Neural crest cell (in vitro differentiated cells): ENCODE results near the gene SLC11A1. TPM values are rescaled to one million over a fixed set of nuclear protein-coding genes. Genes with fewer than 3 reads are reported as not detected.
A peak's percentile ranks its signal among the peaks of the same experiment; 100 is the strongest.

Experiments used
- DNase-seq: peaks from one replicate; pipeline ENCODE4 v3.0.0; 2021; ENCODE audit warnings: low read depth, mixed read lengths, low spot score
- H3K27ac Mint-ChIP-seq: one replicate; pipeline ENCODE4 v1.8.0; 2021; ENCODE audit warnings: mild to moderate bottlenecking, mixed read lengths; ENCODE audit not compliant: unreplicated experiment
- H3K27me3 Mint-ChIP-seq: 2 replicates; pipeline ENCODE4 v1.8.0; 2021; ENCODE audit warnings: low read depth, mild to moderate bottlenecking, mixed read lengths
- H3K36me3 Mint-ChIP-seq: 2 replicates; pipeline ENCODE4 v1.8.0; 2021; ENCODE audit warnings: low read depth, mild to moderate bottlenecking, mixed read lengths
- H3K4me1 Mint-ChIP-seq: 2 replicates; pipeline ENCODE4 v1.8.0; 2021; ENCODE audit warnings: mixed read lengths
- H3K4me3 Mint-ChIP-seq: one replicate; pipeline ENCODE4 v1.8.0; 2021; ENCODE audit warnings: mild to moderate bottlenecking, mixed read lengths
- H3K9me3 Mint-ChIP-seq: 2 replicates; pipeline ENCODE4 v1.8.0; 2021; ENCODE audit warnings: mixed read lengths
- total RNA-seq: library from RNA; stranded (reverse); gene quantifications from 2 replicates; pipeline ENCODE4 v1.2.1, GENCODE V29; 2021
- TF ChIP-seq, protein P1 (sequence below): fragments of 200-600 bp; sonication (generic); conservative IDR thresholded peaks from 2 replicates; pipeline ENCODE4 v1.5.0; 2021; ENCODE audit warnings: antibody characterized with exemption, mild to moderate bottlenecking

SLC11A1 gene
- total RNA-seq, 1 donor from 2014 or later: 0.09 TPM

DNA sequence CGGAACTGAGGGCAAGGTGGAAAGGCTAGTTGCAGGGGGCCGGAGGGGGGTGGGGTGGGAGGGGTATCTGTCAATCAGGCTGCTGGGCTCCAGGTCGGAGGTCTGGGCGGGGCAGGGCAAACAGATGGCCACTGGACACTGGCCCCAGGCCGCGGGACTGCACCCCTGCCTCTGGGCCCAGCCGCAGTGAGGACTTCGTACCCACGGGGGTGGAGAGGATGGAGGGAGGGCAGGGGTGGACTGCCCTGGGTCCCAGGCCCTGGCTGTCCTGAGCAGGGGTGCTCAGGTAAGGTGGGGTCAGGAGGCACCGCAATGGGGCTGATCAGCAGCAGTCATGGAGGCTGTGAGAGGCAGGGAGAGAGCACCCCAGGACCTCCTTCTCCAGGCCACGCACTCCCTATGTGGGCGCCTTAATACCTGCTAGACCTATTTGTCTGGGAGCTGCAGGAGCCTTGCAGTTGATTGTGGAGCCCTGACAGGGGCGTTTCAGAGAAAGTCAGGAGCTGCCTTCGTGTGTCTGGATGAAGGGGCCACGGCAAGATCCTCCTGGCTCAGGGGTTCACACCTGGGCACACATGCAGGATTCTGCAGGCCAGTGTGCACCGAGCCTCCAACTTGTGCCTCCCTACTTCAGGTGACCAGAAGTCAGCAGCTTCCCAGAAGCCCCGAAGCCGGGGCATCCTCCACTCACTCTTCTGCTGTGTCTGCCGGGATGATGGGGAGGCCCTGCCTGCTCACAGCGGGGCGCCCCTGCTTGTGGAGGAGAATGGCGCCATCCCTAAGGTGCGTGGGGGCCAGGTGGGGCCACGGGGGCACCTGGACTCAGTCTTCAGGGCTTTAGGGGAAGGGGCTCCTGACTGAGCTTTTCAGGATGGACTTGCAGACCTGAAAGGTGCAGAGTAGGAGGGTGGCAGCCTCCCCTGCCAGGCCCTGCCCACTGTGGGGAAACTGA, 19.1 kb downstream of the SLC11A1 start:
- no peaks in the 10 kb centered on the region for H3K36me3 Mint-ChIP-seq
- peaks cover 31% of the 10 kb centered on the region for H3K4me1 Mint-ChIP-seq
- no peak overlapping the region for H3K27ac Mint-ChIP-seq
- H3K4me3 Mint-ChIP-seq: peak overlapping the region; percentile 79
- DNase-seq: no peak
- TF ChIP-seq, protein P1, sequence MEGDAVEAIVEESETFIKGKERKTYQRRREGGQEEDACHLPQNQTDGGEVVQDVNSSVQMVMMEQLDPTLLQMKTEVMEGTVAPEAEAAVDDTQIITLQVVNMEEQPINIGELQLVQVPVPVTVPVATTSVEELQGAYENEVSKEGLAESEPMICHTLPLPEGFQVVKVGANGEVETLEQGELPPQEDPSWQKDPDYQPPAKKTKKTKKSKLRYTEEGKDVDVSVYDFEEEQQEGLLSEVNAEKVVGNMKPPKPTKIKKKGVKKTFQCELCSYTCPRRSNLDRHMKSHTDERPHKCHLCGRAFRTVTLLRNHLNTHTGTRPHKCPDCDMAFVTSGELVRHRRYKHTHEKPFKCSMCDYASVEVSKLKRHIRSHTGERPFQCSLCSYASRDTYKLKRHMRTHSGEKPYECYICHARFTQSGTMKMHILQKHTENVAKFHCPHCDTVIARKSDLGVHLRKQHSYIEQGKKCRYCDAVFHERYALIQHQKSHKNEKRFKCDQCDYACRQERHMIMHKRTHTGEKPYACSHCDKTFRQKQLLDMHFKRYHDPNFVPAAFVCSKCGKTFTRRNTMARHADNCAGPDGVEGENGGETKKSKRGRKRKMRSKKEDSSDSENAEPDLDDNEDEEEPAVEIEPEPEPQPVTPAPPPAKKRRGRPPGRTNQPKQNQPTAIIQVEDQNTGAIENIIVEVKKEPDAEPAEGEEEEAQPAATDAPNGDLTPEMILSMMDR: no peak
- H3K9me3 Mint-ChIP-seq: no peaks in the 10 kb centered on the region
- H3K27me3 Mint-ChIP-seq: peaks cover 30% of the 10 kb centered on the region

DNA sequence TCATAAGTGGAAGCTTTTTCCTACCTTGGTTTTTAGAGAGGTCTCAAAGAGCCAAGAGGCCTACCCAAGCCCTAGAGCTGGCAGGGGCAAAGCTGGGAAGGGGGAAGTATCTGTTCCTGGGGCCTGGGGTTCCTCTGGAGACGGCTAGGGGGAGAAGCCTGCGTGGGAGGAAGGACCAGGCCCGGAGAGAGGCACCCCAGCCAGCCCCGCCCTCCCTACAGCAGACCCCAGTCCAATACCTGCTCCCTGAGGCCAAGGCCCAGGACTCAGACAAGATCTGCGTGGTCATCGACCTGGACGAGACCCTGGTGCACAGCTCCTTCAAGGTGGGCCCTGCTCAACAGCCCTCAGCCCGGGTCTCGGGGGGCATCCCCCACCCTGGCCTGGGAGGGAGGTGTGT, 19.8 kb downstream of the SLC11A1 start:
- no peak overlapping the region for H3K27ac Mint-ChIP-seq
- H3K4me1 Mint-ChIP-seq: peaks cover 28% of the 10 kb centered on the region
- H3K4me3 Mint-ChIP-seq: peak overlapping the region; percentile 79
- H3K27me3 Mint-ChIP-seq: peaks cover 23% of the 10 kb centered on the region
- no peaks in the 10 kb centered on the region for H3K36me3 Mint-ChIP-seq
- no peaks in the 10 kb centered on the region for H3K9me3 Mint-ChIP-seq
- DNase-seq: no peak
- TF ChIP-seq, protein P1: no peak

DNA sequence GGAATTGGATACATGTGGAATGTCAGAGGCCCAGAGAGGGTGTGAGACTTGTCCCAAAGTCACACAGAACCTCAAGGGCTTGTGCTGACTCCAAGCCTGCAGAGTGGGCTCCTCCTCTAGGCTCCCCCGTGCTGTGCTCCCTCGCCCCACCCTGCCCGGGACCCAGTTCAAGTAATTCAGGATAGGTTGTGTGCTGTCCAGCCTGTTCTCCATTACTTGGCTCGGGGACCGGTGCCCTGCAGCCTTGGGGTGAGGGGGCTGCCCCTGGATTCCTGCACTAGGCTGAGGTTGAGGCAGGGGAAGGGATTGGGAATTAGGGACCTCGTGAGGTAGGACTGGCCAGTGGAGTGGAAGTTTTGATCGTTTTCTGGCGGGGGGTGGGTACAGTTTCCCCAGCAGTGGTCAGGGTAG, 20.4 kb downstream of the SLC11A1 start:
- no peaks in the 10 kb centered on the region for H3K9me3 Mint-ChIP-seq
- TF ChIP-seq, protein P1: no peak
- H3K36me3 Mint-ChIP-seq: no peaks in the 10 kb centered on the region
- peaks cover 17% of the 10 kb centered on the region for H3K27me3 Mint-ChIP-seq
- no peak for DNase-seq
- peaks cover 28% of the 10 kb centered on the region for H3K4me1 Mint-ChIP-seq
- H3K4me3 Mint-ChIP-seq: peak overlapping the region; percentile 69
- no peak overlapping the region for H3K27ac Mint-ChIP-seq

DNA sequence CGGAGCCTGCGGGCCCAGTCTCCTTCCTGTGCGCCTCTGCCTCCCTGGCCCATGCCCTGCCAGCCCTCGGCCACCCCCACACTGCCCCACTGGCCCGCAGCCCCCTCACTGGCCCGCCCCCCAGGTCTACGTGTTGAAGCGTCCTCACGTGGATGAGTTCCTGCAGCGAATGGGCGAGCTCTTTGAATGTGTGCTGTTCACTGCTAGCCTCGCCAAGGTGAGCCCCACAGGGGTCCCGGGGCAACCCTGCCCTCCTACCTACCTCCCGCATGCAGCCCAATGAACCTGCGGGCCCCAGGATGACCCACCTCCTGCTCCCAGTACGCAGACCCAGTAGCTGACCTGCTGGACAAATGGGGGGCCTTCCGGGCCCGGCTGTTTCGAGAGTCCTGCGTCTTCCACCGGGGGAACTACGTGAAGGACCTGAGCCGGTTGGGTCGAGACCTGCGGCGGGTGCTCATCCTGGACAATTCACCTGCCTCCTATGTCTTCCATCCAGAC, 20.9 kb downstream of the SLC11A1 start:
- Mint-ChIP-seq H3K4me3 (peak overlapping the region; percentile 81), H3K27me3 (peaks cover 12% of the 10 kb centered on the region), H3K27ac (no peak overlapping the region), H3K36me3 (no peaks in the 10 kb centered on the region), H3K9me3 (no peaks in the 10 kb centered on the region), H3K4me1 (peaks cover 24% of the 10 kb centered on the region)
- no peak for DNase-seq
- TF ChIP-seq, protein P1: no peak

DNA sequence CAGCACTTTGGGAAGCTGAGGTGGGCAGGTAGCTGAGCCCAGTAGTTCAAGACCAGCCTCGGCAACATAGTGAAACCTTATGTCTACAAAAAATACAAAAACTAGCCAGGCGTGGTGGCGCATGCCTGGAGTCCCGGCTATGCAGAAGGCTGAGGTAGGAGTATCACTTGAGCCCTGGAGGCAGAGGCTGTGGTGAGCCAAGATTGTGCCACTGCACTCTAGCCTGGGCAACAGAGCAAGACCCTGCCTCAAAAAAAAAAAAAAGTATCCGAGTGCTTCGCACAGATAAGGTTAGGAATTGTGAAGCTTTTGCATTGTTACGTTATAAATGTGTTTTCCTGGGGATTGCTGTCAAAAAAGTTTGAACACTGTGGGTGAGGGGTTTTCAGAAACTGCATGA, 21.7 kb downstream of the SLC11A1 start:
- Mint-ChIP-seq H3K36me3 (no peaks in the 10 kb centered on the region), H3K9me3 (no peaks in the 10 kb centered on the region), H3K27ac (peak overlapping the region; percentile 43), H3K27me3 (peaks cover 5% of the 10 kb centered on the region), H3K4me3 (peak overlapping the region; percentile 81), H3K4me1 (peaks cover 24% of the 10 kb centered on the region)
- TF ChIP-seq, protein P1: no peak
- no peak for DNase-seq
